Measurements from ENCODE around the gene SDCCAG8.
"Not testable (repeated sequence)": the region's sequence is repeated elsewhere in the genome, so short reads cannot be mapped to it uniquely, and the experiment has no call there.

SDCCAG8 gene

GRCh38 chr1:243336163-243336562, 80.3 kb downstream of the SDCCAG8 start:
- DNase-seq: no peak

- not testable (repeated sequence) for DNase-seq
These were observed 83.0 kb downstream of the SDCCAG8 start for GRCh38 chr1:243338848-243339247.

GRCh38 chr1:243341074-243341473, 85.2 kb downstream of the SDCCAG8 start:
- DNase-seq: no peak

- no peak for DNase-seq
These were observed 88.4 kb downstream of the SDCCAG8 start for GRCh38 chr1:243343970-243344937.

- DNase-seq: no peak
These were observed 89.4 kb downstream of the SDCCAG8 start for GRCh38 chr1:243345205-243345604.

- DNase-seq: no peak
These were observed 90.2 kb downstream of the SDCCAG8 start for GRCh38 chr1:243346016-243346415.

- no peak for DNase-seq
These were observed 90.6 kb downstream of the SDCCAG8 start for GRCh38 chr1:243346468-243346867.

GRCh38 chr1:243348331-243348730, 92.5 kb downstream of the SDCCAG8 start:
- DNase-seq: no peak

- DNase-seq: no peak
These were observed 93.3 kb downstream of the SDCCAG8 start for GRCh38 chr1:243349128-243349527.

GRCh38 chr1:243351337-243351736, 95.5 kb downstream of the SDCCAG8 start:
- DNase-seq: no peak

GRCh38 chr1:243354511-243355153, 98.8 kb downstream of the SDCCAG8 start:
- DNase-seq: no peak

- DNase-seq: no peak
These were observed 108.0 kb downstream of the SDCCAG8 start for GRCh38 chr1:243363832-243364231.

- no peak for DNase-seq
These were observed 108.5 kb downstream of the SDCCAG8 start for GRCh38 chr1:243364330-243364729.

- DNase-seq: no peak
These were observed 109.0 kb downstream of the SDCCAG8 start for GRCh38 chr1:243364866-243365265.

GRCh38 chr1:243367314-243367713, 111.5 kb downstream of the SDCCAG8 start:
- no peak for DNase-seq

- DNase-seq: no peak
These were observed 118.6 kb downstream of the SDCCAG8 start for GRCh38 chr1:243374412-243374811.

GRCh38 chr1:243375596-243375995, 119.8 kb downstream of the SDCCAG8 start:
- no peak for DNase-seq

GRCh38 chr1:243378669-243379068, 122.8 kb downstream of the SDCCAG8 start:
- no peak for DNase-seq

GRCh38 chr1:243379208-243379607, 123.4 kb downstream of the SDCCAG8 start:
- no peak for DNase-seq

- no peak for DNase-seq
These were observed 123.9 kb downstream of the SDCCAG8 start for GRCh38 chr1:243379706-243380105.

GRCh38 chr1:243388276-243388675, 132.4 kb downstream of the SDCCAG8 start:
- no peak for DNase-seq

GRCh38 chr1:243390162-243390791, 134.4 kb downstream of the SDCCAG8 start:
- no peak for DNase-seq

- no peak for DNase-seq
These were observed 135.5 kb downstream of the SDCCAG8 start for GRCh38 chr1:243391355-243391754.

Measured in right kidney (tissue), 1 donor.